Endothelial cell of umbilical vein (primary cell): ENCODE measurements around the gene CMC2. TPM values are rescaled to one million over a fixed set of nuclear protein-coding genes. Genes with fewer than 3 reads are reported as not detected.

Source experiments
- BruUV-seq: library from RNA; stranded (reverse); fragments of 400-500 nt; replicated peaks from 2 replicates; lab custom pipeline; 2021; lab: Mats Ljungman, UMichigan
- CTCF ChIA-PET: fragments of 300-600, 350-600 bp; sonication (Branson Sonifier 250); formaldehyde crosslinking; loops from one replicate; lab custom pipeline; 2021; ENCODE audit warnings: antibody characterized with exemption, inconsistent platforms; lab: Charles Lee
- POLR2A ChIA-PET: fragments of 300-600, 350-600 bp; sonication (Branson Sonifier 250); formaldehyde crosslinking; loops from one replicate; lab custom pipeline; 2021; ENCODE audit warnings: antibody characterized with exemption, inconsistent platforms; lab: Charles Lee
- DNase-seq: peaks from one replicate; pipeline ENCODE4 v3.0.0-alpha.2; 2011; ENCODE audit warnings: low read depth, low spot score
- FAIRE-seq: peaks from 2 replicates; lab custom pipeline; 2011; peaks lifted over from hg19 to GRCh38; lab: Jason Lieb, UNC
- H2AFZ ChIP-seq: 2 replicates; pipeline ENCODE4 v1.6.0; 2012; ENCODE audit warnings: low read depth, low read length, control low read depth, inconsistent platforms
- H3K27ac ChIP-seq: 2 replicates; pipeline ENCODE4 v1.5.1; 2011; ENCODE audit warnings: low read depth, mild to moderate bottlenecking, control low read depth, low read length, moderate library complexity; ENCODE audit not compliant: insufficient read depth
- H3K27me3 ChIP-seq, 2 experiments: 2 replicates each; pipeline versions ENCODE4 v1.6.0 to v1.6.1; 2011; ENCODE audit warnings: low read length in 2 of 2, mixed read lengths in 1 of 2; ENCODE audit not compliant: control insufficient read depth in 2 of 2, insufficient read depth in 2 of 2
- H3K36me3 ChIP-seq, 2 experiments: 2 replicates in 1 of 2; 3 replicates in 1 of 2; pipeline ENCODE4 v1.5.1; 2011; ENCODE audit warnings: low read length in 2 of 2, mild to moderate bottlenecking in 1 of 2, moderate library complexity in 1 of 2; ENCODE audit not compliant: control insufficient read depth in 2 of 2, insufficient read depth in 2 of 2; ENCODE audit errors: extremely low read depth in 1 of 2
- H3K4me1 ChIP-seq: 3 replicates; pipeline ENCODE4 v1.5.1; 2011; ENCODE audit warnings: mild to moderate bottlenecking, low read length; ENCODE audit not compliant: control insufficient read depth, insufficient read depth; ENCODE audit errors: extremely low read depth
- H3K4me2 ChIP-seq: 2 replicates; pipeline ENCODE4 v1.6.1; 2011; ENCODE audit warnings: low read length, control low read depth, mixed read lengths; ENCODE audit not compliant: insufficient read depth
- H3K4me3 ChIP-seq, 3 experiments: fragments of 200-600 bp in 1 of 3; sonication (generic), shearing (Covaris generic) in 1 of 3; replicated peaks in 1 of 3; 2 replicates each; pipeline ENCODE4 v1.5.1; 2011 to 2016; ENCODE audit warnings: control low read depth in 3 of 3, low read length in 3 of 3, mild to moderate bottlenecking in 2 of 3, inconsistent platforms in 1 of 3, low read depth in 1 of 3, moderate library complexity in 1 of 3; ENCODE audit not compliant: insufficient read depth in 1 of 3
- H3K79me2 ChIP-seq: 2 replicates; pipeline ENCODE4 v1.6.0; 2012; ENCODE audit warnings: low read length, inconsistent platforms; ENCODE audit not compliant: control insufficient read depth, insufficient read depth
- H3K9ac ChIP-seq: replicated peaks from 2 replicates; pipeline ENCODE3; 2011; ENCODE audit warnings: low read length, control low read depth; ENCODE audit not compliant: insufficient read depth; ENCODE audit errors: extremely low read depth
- H3K9me1 ChIP-seq: replicated peaks from 3 replicates; pipeline ENCODE4 v1.6.0; 2011; ENCODE audit warnings: mild to moderate bottlenecking, low read length; ENCODE audit not compliant: control insufficient read depth, insufficient read depth; ENCODE audit errors: extremely low read depth
- H3K9me3 ChIP-seq: replicated peaks from 2 replicates; pipeline ENCODE4 v1.5.1; 2012; ENCODE audit warnings: low read length, inconsistent platforms; ENCODE audit not compliant: control insufficient read depth, insufficient read depth
- H4K20me1 ChIP-seq: replicated peaks from 2 replicates; pipeline ENCODE3; 2011; ENCODE audit warnings: mild to moderate bottlenecking, low read length; ENCODE audit not compliant: control insufficient read depth, insufficient read depth; ENCODE audit errors: extremely low read depth
- CTCF ChIP-seq, 2 donors: IDR thresholded peaks; 1 replicate in 1 of 2; 2 replicates in 1 of 2; pipeline ENCODE4 v1.5.1; 2011; ENCODE audit warnings: low read length in 2 of 2, mild to moderate bottlenecking in 2 of 2, moderate library complexity in 2 of 2, control low read depth in 1 of 2, inconsistent platforms in 1 of 2, low read depth in 1 of 2; ENCODE audit not compliant: insufficient read depth in 1 of 2; ENCODE audit errors: extremely low read depth in 1 of 2
- EZH2 ChIP-seq: IDR thresholded peaks from 2 replicates; pipeline ENCODE4 v1.6.1; 2012; ENCODE audit warnings: borderline replicate concordance, low read depth, mild to moderate bottlenecking, moderate library complexity, low read length, inconsistent platforms; ENCODE audit not compliant: severe bottlenecking
- FOS ChIP-seq: IDR thresholded peaks from 2 replicates; pipeline ENCODE4 v1.6.1; 2011; ENCODE audit warnings: mild to moderate bottlenecking, low read length, moderate library complexity, borderline replicate concordance; ENCODE audit not compliant: insufficient read depth
- GATA2 ChIP-seq: IDR thresholded peaks from 2 replicates; pipeline ENCODE4 v1.7.0; 2011; ENCODE audit warnings: low read depth, mild to moderate bottlenecking, moderate library complexity, mixed read lengths, low read length; ENCODE audit not compliant: insufficient read length, insufficient read depth
- JUN ChIP-seq: IDR thresholded peaks from 2 replicates; pipeline ENCODE4 v1.6.1; 2011; ENCODE audit warnings: borderline replicate concordance, low read depth; ENCODE audit not compliant: insufficient read length, insufficient read depth
- MAX ChIP-seq: IDR thresholded peaks from 2 replicates; pipeline ENCODE4 v1.6.1; 2011; ENCODE audit not compliant: insufficient read depth, insufficient read length
- MYC ChIP-seq: IDR thresholded peaks from one replicate; pipeline ENCODE4 v1.6.1; 2011; ENCODE audit warnings: mild to moderate bottlenecking, low read depth, low read length
- POLR2A ChIP-seq: IDR thresholded peaks from 2 replicates; pipeline ENCODE4 v1.6.1; 2012; ENCODE audit warnings: low read depth, mild to moderate bottlenecking, control low read depth, low read length
- POLR2AphosphoS5 ChIP-seq: IDR thresholded peaks from 2 replicates; pipeline ENCODE4 v1.6.1; 2012; ENCODE audit warnings: low read depth, mild to moderate bottlenecking, control low read depth, low read length, moderate library complexity; ENCODE audit not compliant: insufficient read depth
- dilution Hi-C: fragments of 300-500 bp; cut with MboI; formaldehyde crosslinking; loops from one replicate; pipeline ENCODE4 v1.15.0; 2019; ENCODE audit warnings: low sequenced_read_pairs; ENCODE audit not compliant: extremely low pct_ligation_motif_present
- intact Hi-C: fragments of 100-400 bp; cut with micrococcal nuclease; formaldehyde crosslinking; loops from one replicate; pipeline ENCODE4 v1.10.0; 2022
- polyA plus RNA-seq, 4 experiments: library from polyadenylated mRNA; depleted of rRNA in 3 of 4; stranded (reverse) in 3 of 4; unstranded in 1 of 4; fragments of >200 nt; gene quantifications; 2 replicates each; pipeline versions ENCODE4 v1.2.1 to v1.2.3, GENCODE V29; 2011 to 2012; ENCODE audit warnings: missing spikeins in 1 of 4
- total RNA-seq: library from RNA; stranded (reverse); gene quantifications from 2 replicates; pipeline ENCODE4 v1.2.3, GENCODE V29; 2021

The CMC2 gene
- total and polyA plus RNA-seq, 2 donors (not counting 3 experiments of a cell fraction or from before 2014, with no cell fraction given): 97.8 to 216 TPM

- no peaks in the 10 kb centered on the region for H3K9me1 ChIP-seq
- no peak overlapping the region for H3K4me3 ChIP-seq
- intact Hi-C loops (no loop called here), dilution Hi-C loops (no loop called here)
- no peak overlapping the region for H3K27ac ChIP-seq
- no peak overlapping the region for H3K4me2 ChIP-seq
- POLR2A ChIA-PET: no interaction called here
- FAIRE-seq (no peak), DNase-seq (no peak)
- H2AFZ ChIP-seq: no peak overlapping the region
- peaks cover 95% of the 10 kb centered on the region for H3K79me2 ChIP-seq
- CTCF ChIA-PET: interaction anchor here (1.1 kb wide), 1 partner anchor 77 kb away, joined by 3 read pairs; no protein-coding TSS in a partner anchor
- H3K9ac ChIP-seq: no peak overlapping the region
- no peak for TF ChIP-seq EZH2
- no peak for TF ChIP-seq MAX
- no peak for TF ChIP-seq POLR2A
- no peak for TF ChIP-seq JUN
- TF ChIP-seq GATA2: no peak
- no peak for TF ChIP-seq FOS
- no peak for TF ChIP-seq POLR2AphosphoS5
- TF ChIP-seq MYC: no peak
- no peak for TF ChIP-seq CTCF (IDR thresholded peaks at IDR 0.05; ENCODE audit: extremely low read depth in 1 of 2, insufficient read depth in 1 of 2, low read depth in 1 of 2, low read length in 2 of 2)
- no TSS peak for BruUV-seq
- peaks cover 29% of the 10 kb centered on the region for H3K4me1 ChIP-seq
- H3K9me3 ChIP-seq: no peaks in the 10 kb centered on the region
- no peaks in the 10 kb centered on the region for H4K20me1 ChIP-seq
- H3K27me3 ChIP-seq: no peaks in the 10 kb centered on the region
- no peaks in the 10 kb centered on the region for H3K36me3 ChIP-seq
Observed at GRCh38 chr16:81000873-81001272, 5.8 kb downstream of the CMC2 start.
